T47D (cell line): ENCODE data around the gene HCN1.
"Not testable (repeated sequence)": the region's sequence is repeated elsewhere in the genome, so short reads cannot be mapped to it uniquely, and the experiment has no call there.

ENCODE experiments used
- DNase-seq, 2 experiments: peaks; one replicate each; pipeline versions ENCODE4 v3.0.0 to v3.0.0-alpha.2; 2011 to 2012; ENCODE audit warnings: low read depth in 1 of 2, low spot score in 1 of 2
- JUND ChIP-seq: IDR thresholded peaks from 2 replicates; pipeline ENCODE4 v1.6.1; 2012; ENCODE audit warnings: low read depth
- in situ Hi-C: cut with HindIII; loops from 2 replicates; pipeline ENCODE4 v1.10.0; 2016; ENCODE audit warnings: low sequenced_read_pairs, low pct_unique_long_range_greater_than_20kb

HCN1 gene

DNA sequence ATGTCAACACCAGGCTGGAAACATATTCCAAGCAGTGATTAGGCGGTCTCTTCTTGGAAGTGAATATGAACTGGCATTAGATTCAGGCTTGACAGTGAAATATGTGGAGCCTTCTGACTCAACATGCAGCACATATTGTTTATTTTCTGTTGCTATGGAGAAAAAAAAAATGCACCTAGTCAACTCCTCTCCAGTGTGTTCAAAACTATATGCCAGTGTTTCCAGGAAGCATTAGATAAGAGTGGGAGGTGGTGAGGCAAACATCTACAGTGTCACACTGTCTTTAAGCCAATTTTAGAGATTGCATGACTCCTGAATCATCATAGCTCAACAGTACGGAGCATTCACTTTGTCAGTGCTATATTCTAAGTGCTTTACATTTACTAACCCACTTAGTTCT, 117.9 kb downstream of the HCN1 start:
- in situ Hi-C loops = no loop called here
- no peak for DNase-seq
- no peak for TF ChIP-seq JUND

DNA sequence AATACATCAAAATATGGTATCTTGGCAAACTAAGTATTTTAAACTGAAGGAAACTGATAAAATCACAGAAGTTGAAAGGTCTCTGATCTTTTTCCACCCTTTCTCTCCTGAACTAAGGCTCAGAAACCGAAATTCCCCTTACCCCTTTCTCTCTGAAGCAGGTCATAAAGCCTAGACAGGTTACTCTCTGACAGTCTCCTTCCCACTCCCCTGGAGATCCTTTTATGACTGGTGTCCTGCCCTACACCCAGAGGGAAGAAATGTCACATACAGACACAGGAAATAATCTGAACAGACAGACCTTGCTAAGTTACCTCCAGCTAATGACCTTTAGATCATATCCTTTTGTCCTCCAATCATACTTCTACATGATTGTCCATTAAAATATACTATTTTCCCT, 127.4 kb downstream of the HCN1 start:
- no peak for TF ChIP-seq JUND
- no peak for DNase-seq
- in situ Hi-C loops = no loop called here

GRCh38 chr5:45542421-45542820, 153.8 kb downstream of the HCN1 start:
- in situ Hi-C loops = no loop called here
- DNase-seq = no peak
- no peak for TF ChIP-seq JUND

DNA sequence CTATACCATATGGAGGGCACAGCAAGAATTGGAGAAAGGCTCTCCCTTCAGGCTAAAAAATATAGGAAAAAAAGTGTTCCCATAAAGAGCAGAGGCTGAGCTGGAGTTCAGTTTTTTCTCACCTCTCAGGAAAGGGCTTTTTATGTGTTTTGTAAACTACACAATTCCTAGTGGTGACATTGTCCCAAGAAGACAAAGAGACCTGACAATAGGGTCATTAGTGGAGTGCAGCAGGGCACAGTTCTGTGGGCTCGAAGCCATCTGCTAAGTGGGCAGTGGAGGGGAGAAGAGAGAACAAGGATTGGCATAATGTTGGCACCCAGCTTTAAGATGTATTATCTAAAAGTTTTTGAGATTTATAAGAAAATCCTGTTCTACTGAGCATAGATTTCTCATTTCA, 162.5 kb downstream of the HCN1 start:
- in situ Hi-C loops = no loop called here
- no peak for DNase-seq
- no peak for TF ChIP-seq JUND

- no peak for TF ChIP-seq JUND
- in situ Hi-C loops = no loop called here
- DNase-seq = no peak
Measured at GRCh38 chr5:45532826-45533624, 163.2 kb downstream of the HCN1 start.

GRCh38 chr5:45521067-45521466, 175.1 kb downstream of the HCN1 start:
- in situ Hi-C loops = no loop called here
- no peak for TF ChIP-seq JUND
- DNase-seq = peak in 1 of 2 experiments; percentile 27

- no peak for TF ChIP-seq JUND
- in situ Hi-C loops = no loop called here
- no peak for DNase-seq
Measured at GRCh38 chr5:45512521-45512920, 183.7 kb downstream of the HCN1 start.

DNA sequence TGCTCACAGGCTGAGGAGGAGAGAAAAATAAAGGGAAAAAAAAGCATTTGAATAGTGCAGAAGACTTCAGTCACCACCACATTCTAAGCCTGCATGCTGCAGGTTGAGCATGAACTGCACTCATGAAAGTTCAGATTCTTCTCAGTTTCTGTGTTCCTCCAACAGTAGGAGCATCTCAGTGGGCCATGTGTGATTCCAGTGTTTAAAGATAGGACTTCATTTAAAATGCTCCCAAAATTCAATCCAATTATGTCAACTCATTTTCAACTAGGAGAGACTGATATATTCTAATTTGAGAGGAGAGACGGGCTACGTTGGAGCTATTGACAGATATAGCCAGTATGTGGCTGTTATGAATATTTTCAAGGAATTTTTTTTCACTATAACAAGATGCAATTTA, 186.8 kb downstream of the HCN1 start:
- no peak for DNase-seq
- in situ Hi-C loops = no loop called here
- no peak for TF ChIP-seq JUND

- no peak for TF ChIP-seq JUND
- no peak for DNase-seq
- in situ Hi-C loops = no loop called here
Measured at GRCh38 chr5:45508135-45508534, 188.0 kb downstream of the HCN1 start.

DNA sequence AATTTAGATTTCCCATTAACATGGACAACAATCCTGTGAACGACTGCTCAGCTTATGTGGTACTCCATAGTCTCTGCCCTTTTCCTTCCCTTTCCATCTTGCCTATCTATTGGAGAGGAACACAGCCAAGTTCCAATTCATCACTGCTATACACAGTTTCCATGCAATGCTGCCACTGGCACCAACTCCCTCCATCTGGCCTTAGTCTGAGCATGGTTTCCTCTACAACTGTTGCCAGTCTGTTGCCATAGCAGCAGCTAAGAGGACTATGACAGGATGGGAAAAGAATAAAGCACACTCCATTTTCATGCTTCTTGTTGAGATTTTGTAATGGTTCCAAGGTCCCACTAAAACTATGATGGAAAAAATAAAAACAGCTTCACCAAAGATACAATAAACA, 189.0 kb downstream of the HCN1 start:
- TF ChIP-seq JUND = no peak
- DNase-seq = no peak
- in situ Hi-C loops = no loop called here

DNA sequence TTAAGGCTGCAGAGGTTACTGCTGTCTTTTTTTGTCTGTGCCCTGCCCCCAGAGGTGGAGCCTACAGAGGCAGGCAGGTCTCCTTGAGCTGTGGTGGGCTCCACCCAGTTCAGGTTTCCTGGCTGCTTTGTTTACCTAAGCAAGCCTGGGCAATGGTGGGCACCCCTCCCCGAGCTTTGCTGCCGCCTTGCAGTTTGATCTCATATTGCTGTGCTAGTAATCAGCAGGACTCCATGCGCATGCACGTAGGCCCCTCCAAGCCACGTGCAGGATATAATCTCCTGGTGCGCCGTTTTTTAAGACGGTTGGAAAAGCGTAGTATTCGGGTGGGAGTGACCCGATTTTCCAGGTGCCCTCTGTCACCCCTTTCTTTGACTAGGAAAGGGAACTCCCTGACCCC, 197.2 kb downstream of the HCN1 start:
- in situ Hi-C loops, DNase-seq: not testable (repeated sequence)

GRCh38 chr5:45491368-45491767, 204.8 kb downstream of the HCN1 start:
- TF ChIP-seq JUND = no peak
- in situ Hi-C loops = no loop called here
- DNase-seq = no peak

DNA sequence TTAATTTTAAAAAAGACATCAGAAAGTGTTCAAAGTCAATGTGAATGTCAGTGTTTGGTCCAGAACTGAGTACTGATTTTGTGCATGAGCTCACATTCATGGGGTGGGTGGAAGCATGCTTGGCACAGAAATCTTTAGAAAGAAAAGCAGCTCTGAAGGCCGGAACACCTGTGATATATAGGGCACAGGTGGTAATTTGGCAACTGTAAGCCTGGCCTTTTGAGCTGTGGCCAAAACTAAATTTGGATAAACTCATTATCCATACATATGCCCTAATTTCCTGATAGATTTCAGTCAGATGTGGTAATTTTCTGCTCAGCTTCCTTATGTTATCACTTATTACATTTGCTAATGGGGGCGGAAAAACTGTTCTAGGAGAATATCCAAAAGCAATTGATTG, 211.4 kb downstream of the HCN1 start:
- no peak for DNase-seq
- no peak for TF ChIP-seq JUND
- in situ Hi-C loops = no loop called here

DNA sequence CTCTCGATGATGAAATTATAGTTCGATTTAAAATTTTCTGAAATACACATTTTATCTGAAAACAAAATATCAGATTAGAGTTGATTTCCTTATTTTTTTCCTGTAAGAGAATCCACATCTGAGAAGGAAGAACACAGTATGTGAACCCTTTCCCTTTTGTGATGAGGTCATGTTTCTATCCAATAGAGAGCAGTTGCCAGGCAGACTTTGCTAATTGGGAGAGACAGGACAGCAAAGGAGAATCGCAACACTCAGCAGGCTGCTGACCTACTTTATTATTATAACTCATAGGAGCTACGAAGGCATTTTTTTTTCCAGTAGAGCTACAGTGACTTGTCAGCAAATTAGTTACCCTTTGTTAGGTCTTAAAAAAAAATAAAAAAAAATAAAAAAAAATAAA, 242.1 kb downstream of the HCN1 start:
- DNase-seq = peak; percentile 31 to 76

GRCh38 chr5:45444856-45445255, 251.3 kb downstream of the HCN1 start:
- DNase-seq, in situ Hi-C loops: not testable (repeated sequence)

More for the DNA sequence above, 242.1 kb downstream of the HCN1 start:
- in situ Hi-C loops = no loop called here
- no peak for TF ChIP-seq JUND
